GM12872 (cell line): ENCODE data around the gene BSPRY.

ENCODE experiments used
- TF ChIP-seq, protein P1 (sequence below): IDR thresholded peaks from 3 replicates; pipeline ENCODE4 v1.5.1; 2011; ENCODE audit warnings: low read depth, mild to moderate bottlenecking, low read length, moderate library complexity; ENCODE audit not compliant: insufficient read depth

Gene BSPRY

DNA sequence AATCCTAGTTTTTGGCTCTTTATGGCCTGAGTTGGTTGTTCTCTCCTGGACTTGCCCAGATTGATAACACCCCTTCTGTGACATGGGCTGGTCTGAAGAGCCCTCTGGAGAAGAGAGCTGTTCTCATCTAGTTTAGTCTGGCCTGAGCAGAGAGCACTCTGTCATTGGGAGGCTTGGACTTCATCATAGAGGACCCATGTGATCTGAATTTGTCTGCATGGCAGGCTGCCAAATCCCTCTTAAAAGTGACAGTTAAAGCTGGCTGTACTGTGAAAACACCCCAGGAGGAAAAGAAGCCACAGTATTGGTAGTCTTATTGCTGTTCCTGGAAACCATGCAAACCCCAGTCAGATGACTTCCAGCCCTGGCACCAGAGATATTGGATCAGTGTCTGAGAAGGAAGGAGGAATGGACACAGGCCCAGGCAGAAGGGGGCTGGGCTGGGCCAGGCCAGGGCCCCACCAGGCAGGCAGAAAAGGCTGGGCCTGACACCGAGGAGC, 5.6 kb upstream of the BSPRY start:
- TF ChIP-seq, protein P1, sequence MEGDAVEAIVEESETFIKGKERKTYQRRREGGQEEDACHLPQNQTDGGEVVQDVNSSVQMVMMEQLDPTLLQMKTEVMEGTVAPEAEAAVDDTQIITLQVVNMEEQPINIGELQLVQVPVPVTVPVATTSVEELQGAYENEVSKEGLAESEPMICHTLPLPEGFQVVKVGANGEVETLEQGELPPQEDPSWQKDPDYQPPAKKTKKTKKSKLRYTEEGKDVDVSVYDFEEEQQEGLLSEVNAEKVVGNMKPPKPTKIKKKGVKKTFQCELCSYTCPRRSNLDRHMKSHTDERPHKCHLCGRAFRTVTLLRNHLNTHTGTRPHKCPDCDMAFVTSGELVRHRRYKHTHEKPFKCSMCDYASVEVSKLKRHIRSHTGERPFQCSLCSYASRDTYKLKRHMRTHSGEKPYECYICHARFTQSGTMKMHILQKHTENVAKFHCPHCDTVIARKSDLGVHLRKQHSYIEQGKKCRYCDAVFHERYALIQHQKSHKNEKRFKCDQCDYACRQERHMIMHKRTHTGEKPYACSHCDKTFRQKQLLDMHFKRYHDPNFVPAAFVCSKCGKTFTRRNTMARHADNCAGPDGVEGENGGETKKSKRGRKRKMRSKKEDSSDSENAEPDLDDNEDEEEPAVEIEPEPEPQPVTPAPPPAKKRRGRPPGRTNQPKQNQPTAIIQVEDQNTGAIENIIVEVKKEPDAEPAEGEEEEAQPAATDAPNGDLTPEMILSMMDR, result no peak

DNA sequence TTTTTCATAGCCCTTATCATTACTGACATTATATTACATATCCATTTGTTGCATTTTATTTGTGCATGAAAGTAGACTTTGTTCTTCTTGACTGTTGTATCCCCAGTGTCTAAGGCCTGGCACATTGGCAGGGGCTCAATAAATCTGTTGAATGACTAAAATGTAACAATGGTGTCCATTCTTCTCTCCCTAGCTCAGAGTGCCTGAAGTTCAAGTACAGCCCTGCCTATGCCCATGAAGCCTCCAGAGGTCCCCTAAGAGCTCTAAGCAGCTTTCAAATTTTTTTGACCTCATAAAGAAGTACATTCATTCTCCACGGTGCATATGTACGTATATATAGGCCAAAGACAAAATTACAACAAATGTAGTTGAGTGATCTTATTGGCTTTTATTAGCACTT, 4.2 kb upstream of the BSPRY start:
- TF ChIP-seq, protein P1, result no peak

DNA sequence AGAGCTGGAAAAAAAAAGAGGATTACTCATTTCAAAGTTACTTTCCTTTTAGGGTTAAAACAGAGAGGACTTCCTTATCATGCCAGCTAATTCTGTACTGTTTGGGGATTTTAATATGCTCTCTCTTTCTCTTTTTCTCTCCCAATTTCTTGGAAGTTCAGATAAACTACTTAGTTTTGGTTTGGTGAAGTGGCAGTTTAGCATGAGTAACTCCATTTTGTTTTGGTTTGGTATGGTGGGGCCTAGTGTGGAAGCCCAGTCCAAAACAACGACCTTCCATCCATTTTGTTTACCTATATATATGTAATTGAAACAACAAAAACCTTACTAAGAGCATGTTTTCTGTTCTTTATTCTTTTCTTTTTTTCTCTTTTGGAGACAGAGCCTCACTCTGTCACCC, 3.7 kb upstream of the BSPRY start:
- TF ChIP-seq, protein P1, result no peak

DNA sequence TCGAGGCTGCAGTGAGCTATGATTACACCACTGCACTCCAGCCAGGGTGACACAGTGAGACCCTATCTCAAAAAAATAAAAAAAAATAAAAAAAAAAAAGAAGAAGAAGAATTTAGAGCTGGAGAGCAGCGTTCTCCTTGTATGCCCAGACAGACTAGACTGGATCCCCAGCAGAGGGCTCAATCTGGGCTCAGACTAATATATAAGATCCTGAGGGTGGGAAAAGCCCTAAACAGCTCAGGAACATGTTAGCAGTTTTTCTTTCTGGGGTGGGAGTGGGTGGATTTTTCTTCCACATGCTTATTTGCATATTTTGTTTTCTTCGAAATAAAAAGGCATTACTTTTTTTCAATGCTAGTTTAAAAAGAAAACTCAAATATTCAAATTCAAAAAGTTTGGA, 904 bp upstream of the BSPRY start:
- TF ChIP-seq, protein P1, result no peak

DNA sequence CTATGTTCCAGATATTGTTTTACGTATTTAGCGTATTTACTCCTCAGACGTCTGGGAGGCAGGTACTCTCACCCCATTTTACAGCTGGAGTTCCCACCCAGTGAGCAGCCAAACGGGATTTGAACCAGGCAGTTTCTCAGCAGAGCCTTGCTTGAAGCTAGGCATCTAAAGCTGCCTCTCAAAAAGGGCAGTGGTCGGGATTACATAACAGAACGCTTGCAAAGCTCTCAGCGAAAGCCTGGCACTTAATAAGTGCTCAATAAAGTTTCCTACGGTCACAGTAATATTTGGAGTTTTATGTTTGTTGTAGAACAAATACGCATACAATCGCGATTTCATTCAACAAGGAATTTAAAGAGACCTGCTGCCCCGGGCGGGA, 286 bp upstream of the BSPRY start:
- TF ChIP-seq, protein P1, result no peak

DNA sequence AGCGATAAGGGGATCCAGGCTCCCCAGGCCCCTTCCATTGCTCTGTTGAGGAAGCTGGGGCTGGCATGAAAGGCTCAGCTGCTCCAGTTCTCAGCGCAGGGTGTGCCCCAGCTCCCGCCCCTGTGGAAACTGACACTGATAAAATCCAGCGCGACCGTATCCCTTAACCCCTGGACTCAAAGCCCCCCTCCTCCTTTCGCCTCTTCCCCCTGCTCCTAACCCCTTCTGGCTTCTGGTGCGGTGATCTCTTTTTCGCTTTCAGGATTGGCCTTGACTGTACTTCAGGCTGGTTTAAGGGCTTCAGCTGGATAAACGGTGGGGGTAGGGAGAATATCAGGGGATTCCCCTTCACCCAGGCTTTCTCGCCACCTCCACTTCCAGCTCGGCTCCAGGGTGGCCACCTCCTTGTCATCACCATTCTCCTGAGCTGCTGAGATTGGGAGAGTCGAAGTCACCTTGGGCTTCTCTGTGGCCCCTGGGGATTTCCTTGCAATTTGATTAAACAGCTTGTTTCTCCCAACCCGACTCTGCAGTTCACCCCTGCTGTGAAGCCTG, 843 bp downstream of the BSPRY start:
- TF ChIP-seq, protein P1, result no peak

DNA sequence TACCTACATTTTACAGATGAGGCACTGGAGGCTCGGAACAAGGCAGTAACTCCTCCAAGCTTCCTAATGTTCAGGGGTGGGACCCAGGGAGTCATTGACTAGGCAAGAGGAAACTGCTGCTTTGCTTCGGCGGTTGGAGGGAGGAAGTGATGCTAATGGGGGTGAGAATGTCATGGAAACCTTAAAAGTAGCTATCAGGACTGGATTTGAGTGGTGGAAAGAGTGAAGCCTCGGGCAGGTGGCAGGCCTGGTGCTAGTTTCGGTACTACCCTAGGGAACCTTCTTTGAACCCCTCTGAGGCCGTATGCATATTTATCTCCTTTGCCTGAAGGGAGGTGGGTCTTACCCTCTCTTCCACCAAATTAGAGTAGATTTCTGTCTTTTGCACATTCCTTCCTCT, 1.6 kb downstream of the BSPRY start:
- TF ChIP-seq, protein P1, result no peak
